ENCODE data around the gene DRICH1.
"Not testable (repeated sequence)": the region's sequence is repeated elsewhere in the genome, so short reads cannot be mapped to it uniquely, and the experiment has no call there.

DRICH1 gene

GRCh38 chr22:23673826-23674690, 41.9 kb upstream of the DRICH1 start:
- H3K4me3 ChIP-seq (ENCODE audit: low read depth, low read length), result no peak overlapping the region
- no peak for TF ChIP-seq CTCF (IDR thresholded peaks at IDR 0.05; ENCODE audit: low read depth, low read length)
- in situ Hi-C loops (cut with HindIII; ENCODE audit: low sequenced_read_pairs), result no loop called here
- no peak for DNase-seq (ENCODE audit: low read depth, low spot score)

GRCh38 chr22:23673050-23673620, 41.0 kb upstream of the DRICH1 start:
- in situ Hi-C loops (cut with HindIII; ENCODE audit: low sequenced_read_pairs), result no loop called here
- no peak for TF ChIP-seq CTCF (IDR thresholded peaks at IDR 0.05; ENCODE audit: low read depth, low read length)
- no peak for DNase-seq (ENCODE audit: low read depth, low spot score)
- no peak overlapping the region for H3K4me3 ChIP-seq (ENCODE audit: low read depth, low read length)

DNA sequence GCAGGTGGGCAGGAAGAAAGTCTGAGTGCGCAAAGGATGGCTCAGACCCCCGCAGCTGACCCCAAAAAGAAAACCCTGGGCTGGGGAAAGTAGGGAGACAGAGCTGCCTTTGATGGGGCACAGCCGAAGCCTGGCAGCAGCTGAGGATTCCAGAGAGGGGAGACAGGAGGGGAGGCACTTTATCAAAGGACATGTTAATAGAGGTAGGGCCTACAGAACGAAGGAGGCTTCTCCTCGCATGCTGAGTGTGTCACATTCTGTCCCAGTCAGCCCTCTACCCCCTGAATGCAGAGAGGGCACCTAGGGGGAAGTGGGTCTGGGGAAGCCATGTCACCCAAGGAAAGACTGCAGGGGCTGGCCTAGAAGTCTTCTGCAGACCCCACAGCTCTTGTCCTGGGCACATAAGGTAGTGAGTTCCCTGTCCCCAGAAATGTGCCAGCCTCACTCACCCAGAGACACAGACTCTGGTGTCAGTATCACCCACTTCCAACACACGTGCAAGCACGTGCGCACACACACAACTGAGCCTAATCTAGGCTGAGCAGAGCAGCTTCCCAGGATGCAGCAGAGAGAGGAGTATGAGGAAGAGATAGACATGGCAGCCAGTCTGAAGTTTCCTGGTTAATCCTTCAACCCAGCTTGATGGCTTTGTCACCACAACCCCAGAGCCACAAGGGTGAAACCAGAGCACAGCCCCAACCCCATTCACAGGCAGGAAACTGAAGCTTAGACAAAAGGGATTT, 40.4 kb upstream of the DRICH1 start:
- in situ Hi-C loops (cut with HindIII; ENCODE audit: low sequenced_read_pairs); DNase-seq (ENCODE audit: low read depth, low spot score); H3K4me3 ChIP-seq (ENCODE audit: low read depth, low read length): not testable (repeated sequence)

- in situ Hi-C loops (cut with HindIII; ENCODE audit: low sequenced_read_pairs); H3K4me3 ChIP-seq (ENCODE audit: low read depth, low read length); DNase-seq (ENCODE audit: low read depth, low spot score): not testable (repeated sequence)
These were observed 39.3 kb upstream of the DRICH1 start for GRCh38 chr22:23671387-23671786.

DNA sequence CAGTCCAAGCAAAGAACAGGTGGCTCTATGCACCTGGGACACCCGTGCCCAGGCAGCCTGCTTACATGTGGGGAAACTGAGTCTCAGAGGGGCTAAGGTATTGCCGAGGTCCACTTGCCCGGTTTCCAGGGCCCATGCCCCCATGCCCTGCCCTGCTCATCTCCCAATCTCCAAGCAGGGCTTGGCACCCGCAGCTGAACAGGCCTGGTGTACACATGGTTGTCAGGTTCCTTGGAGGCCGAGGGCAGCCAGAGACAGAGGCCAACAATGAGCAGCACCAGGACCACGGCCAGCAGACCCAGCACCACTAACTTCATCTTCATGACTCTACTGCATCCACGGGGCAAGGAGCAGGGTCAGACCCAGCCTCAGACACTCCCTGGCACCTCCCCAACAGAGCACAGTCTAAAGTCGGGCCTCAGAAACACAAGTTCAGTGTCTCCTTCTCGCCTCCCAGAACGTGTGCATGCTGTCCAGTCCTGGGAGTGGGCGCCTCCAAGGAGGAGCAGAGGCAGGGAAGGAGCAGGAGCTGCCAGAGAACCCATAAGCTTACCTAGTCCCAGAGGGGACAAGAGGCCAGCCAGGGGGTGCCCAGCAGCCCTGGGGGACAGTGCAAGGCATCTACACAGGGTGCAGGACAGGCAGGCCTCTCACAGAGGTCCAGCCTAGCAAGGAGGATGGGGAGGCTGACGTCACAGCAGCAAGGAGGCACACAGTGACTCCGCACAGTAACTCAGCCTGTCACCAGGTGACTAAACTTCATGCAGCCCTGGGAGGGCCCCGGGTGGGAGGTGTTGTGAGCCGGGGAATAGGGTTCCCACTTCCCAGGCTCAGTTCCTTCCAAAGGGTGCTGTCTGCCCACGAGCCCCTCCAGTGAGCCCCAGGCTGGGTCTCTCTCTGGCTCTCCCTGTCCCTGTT, 38.5 kb upstream of the DRICH1 start:
- in situ Hi-C loops (cut with HindIII; ENCODE audit: low sequenced_read_pairs), result no loop called here
- no peak for TF ChIP-seq CTCF (IDR thresholded peaks at IDR 0.05; ENCODE audit: low read depth, low read length)
- no peak for DNase-seq (ENCODE audit: low read depth, low spot score)
- H3K4me3 ChIP-seq (ENCODE audit: low read depth, low read length), result no peak overlapping the region

- DNase-seq (ENCODE audit: low read depth, low spot score); in situ Hi-C loops (cut with HindIII; ENCODE audit: low sequenced_read_pairs); H3K4me3 ChIP-seq (ENCODE audit: low read depth, low read length): not testable (repeated sequence)
These were observed 28.3 kb upstream of the DRICH1 start for GRCh38 chr22:23660381-23660780.

- in situ Hi-C loops (cut with HindIII; ENCODE audit: low sequenced_read_pairs), result no loop called here
- no peak overlapping the region for H3K4me3 ChIP-seq (ENCODE audit: low read depth, low read length)
- no peak for DNase-seq (ENCODE audit: low read depth, low spot score)
- no peak for TF ChIP-seq CTCF (IDR thresholded peaks at IDR 0.05; ENCODE audit: low read depth, low read length)
These were observed 25.6 kb upstream of the DRICH1 start for GRCh38 chr22:23657727-23658126.

Data from astrocyte of the spinal cord (primary cell).